Spleen (tissue), 7 donors: ENCODE results near the gene P2RY6.

Source experiments
- CTCF ChIP-seq, 11 experiments: fragments of 200-600 bp in 7 of 11; fragments of 450-650 bp in 4 of 11; sonication (generic) in 4 of 11; IDR thresholded peaks in 8 of 11; conservative IDR thresholded peaks in 3 of 11; 1 replicate in 7 of 11; 2 replicates in 4 of 11; pipeline versions ENCODE4 v1.4.0 to v1.8.0; 2016 to 2021; ENCODE audit warnings: antibody characterized with exemption in 11 of 11, inconsistent platforms in 4 of 11, mild to moderate bottlenecking in 1 of 11
- POLR2A ChIP-seq, 3 donors: fragments of 450-650 bp; IDR thresholded peaks; one replicate each; pipeline ENCODE4 v1.5.1; 2017; ENCODE audit warnings: antibody characterized with exemption in 3 of 3, mild to moderate bottlenecking in 1 of 3
- donor health status: DM: no; HTN: no; CAD: no; lungs with moderate emphysema.
- donor health status: DM: no; HTN: no; CAD: no.
- donor health status: DM: no; HTN: no; CAD: no.

- TF ChIP-seq CTCF (IDR thresholded peaks at IDR 0.05 in 8 of 11, conservative IDR thresholded peaks at IDR 0.05 in 3 of 11) (no peak), POLR2A (IDR thresholded peaks at IDR 0.05) (no peak)
Measured at GRCh38 chr11:73286240-73286810, 14.2 kb downstream of the P2RY6 start.
